ENCODE results near the gene GLIS2.

DNA sequence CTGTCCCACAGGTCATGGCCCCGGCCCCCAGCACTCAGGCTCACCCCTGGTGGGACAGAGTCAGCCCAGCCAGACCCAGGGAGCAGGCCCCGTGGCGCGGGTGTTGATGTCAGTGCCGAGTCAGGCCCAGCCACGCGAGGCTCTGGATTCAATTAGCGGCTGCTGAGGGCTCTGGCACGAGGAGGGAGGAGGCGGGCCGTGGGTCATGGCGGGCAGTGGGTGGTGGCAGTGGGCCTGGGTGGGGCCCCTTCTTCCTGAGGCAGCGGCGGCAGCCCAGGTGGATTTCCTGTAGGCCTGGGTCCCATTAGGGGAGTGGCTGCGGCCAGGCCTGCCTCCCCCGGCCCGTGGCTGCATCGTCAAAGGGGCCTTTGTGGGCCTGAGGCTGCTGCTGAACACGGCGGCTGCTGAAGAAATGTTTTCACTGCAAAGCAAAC lies 68.7 kb downstream of the GLIS2 start:
- TF ChIP-seq, protein P1, sequence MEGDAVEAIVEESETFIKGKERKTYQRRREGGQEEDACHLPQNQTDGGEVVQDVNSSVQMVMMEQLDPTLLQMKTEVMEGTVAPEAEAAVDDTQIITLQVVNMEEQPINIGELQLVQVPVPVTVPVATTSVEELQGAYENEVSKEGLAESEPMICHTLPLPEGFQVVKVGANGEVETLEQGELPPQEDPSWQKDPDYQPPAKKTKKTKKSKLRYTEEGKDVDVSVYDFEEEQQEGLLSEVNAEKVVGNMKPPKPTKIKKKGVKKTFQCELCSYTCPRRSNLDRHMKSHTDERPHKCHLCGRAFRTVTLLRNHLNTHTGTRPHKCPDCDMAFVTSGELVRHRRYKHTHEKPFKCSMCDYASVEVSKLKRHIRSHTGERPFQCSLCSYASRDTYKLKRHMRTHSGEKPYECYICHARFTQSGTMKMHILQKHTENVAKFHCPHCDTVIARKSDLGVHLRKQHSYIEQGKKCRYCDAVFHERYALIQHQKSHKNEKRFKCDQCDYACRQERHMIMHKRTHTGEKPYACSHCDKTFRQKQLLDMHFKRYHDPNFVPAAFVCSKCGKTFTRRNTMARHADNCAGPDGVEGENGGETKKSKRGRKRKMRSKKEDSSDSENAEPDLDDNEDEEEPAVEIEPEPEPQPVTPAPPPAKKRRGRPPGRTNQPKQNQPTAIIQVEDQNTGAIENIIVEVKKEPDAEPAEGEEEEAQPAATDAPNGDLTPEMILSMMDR (IDR thresholded peaks at IDR 0.05): no peak
- TF ChIP-seq NPAS2 (CRISPR knock-in tag; IDR thresholded peaks at IDR 0.05; ENCODE audit: borderline replicate concordance): no peak
- TF ChIP-seq MYC (IDR thresholded peaks at IDR 0.05; ENCODE audit: borderline replicate concordance, low read length): no peak
- no peak for TF ChIP-seq POLR2A (IDR thresholded peaks at IDR 0.05; ENCODE audit: low read length)
- TF ChIP-seq ZNF302 (CRISPR knock-in tag; IDR thresholded peaks at IDR 0.05): no peak

Data from A549 (cell line).